K562 (cell line): Measurements from ENCODE around the gene ITM2B.

Experiments
- CBX8 ChIP-seq: fragments of 200-600 bp; sonication (generic); IDR thresholded peaks from 2 replicates; pipeline ENCODE4 v1.6.1; 2012; ENCODE audit warnings: borderline replicate concordance, mixed run types, low read depth, mild to moderate bottlenecking, moderate library complexity, mixed read lengths, low read length, control low read depth, inconsistent platforms; ENCODE audit not compliant: poor library complexity, severe bottlenecking; ENCODE audit errors: extremely low read depth
- TF ChIP-seq, protein P1 (sequence below): sonication (generic); formaldehyde crosslinking; IDR thresholded peaks from 2 replicates; pipeline ENCODE4 v1.8.0; 2022; ENCODE audit warnings: missing genetic modification reagents, mild to moderate bottlenecking, borderline replicate concordance

DNA sequence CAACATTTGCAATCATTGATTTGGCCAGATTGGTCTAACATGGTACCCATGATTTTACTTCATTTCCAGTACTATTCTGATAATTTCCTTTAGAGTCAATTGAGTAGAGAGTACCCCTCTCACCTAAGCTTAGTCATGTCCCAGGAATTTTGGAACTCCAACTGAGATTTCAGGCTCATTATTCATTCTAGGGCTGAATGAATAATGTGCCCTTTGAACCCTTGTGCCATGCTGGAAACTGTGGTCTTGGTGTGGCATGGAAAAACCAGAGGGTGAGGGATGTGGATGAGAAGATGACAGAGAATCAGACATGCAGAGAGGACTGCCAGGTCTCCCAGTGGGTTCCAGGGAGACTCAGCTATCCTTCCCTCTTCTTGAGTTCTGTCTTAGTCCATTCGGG lies 30.2 kb downstream of the ITM2B start:
- no peak for TF ChIP-seq CBX8
- TF ChIP-seq, protein P1, sequence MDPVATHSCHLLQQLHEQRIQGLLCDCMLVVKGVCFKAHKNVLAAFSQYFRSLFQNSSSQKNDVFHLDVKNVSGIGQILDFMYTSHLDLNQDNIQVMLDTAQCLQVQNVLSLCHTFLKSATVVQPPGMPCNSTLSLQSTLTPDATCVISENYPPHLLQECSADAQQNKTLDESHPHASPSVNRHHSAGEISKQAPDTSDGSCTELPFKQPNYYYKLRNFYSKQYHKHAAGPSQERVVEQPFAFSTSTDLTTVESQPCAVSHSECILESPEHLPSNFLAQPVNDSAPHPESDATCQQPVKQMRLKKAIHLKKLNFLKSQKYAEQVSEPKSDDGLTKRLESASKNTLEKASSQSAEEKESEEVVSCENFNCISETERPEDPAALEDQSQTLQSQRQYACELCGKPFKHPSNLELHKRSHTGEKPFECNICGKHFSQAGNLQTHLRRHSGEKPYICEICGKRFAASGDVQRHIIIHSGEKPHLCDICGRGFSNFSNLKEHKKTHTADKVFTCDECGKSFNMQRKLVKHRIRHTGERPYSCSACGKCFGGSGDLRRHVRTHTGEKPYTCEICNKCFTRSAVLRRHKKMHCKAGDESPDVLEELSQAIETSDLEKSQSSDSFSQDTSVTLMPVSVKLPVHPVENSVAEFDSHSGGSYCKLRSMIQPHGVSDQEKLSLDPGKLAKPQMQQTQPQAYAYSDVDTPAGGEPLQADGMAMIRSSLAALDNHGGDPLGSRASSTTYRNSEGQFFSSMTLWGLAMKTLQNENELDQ (CRISPR knock-in tag) = no peak
